HepG2 (cell line): ENCODE measurements around the gene CALML5. TPM values are rescaled to one million over a fixed set of nuclear protein-coding genes. Genes with fewer than 3 reads are reported as not detected.

Experiments used
- ATAC-seq: fragments of 200-7000 bp; cut with Tn5 transposase; 3 replicates; pipeline ENCODE4 v1.9.1; 2020; ENCODE audit warnings: mild to moderate bottlenecking, moderate library complexity
- BruUV-seq: library from RNA; stranded (reverse); fragments of 400-500 nt; replicated peaks from 2 replicates; lab custom pipeline; 2021; lab: Mats Ljungman, UMichigan
- CTCF ChIA-PET: fragments of 300-600 bp; formaldehyde crosslinking; extraction: SDS; loops from one replicate; lab custom pipeline; 2021; ENCODE audit warnings: low total read pairs, inconsistent platforms, low intra/inter-chr PET ratio; lab: Yijun Ruan, JAX
- POLR2A ChIA-PET: fragments of 350-600 bp; sonication (Branson Sonifier 250); formaldehyde crosslinking; loops from one replicate; lab custom pipeline; 2020; ENCODE audit warnings: antibody characterized with exemption, inconsistent platforms; lab: Yijun Ruan, JAX
- DNase-seq: peaks from one replicate; pipeline ENCODE4 v3.0.0-alpha.2; 2015; ENCODE audit warnings: low spot score
- FAIRE-seq: peaks from 3 replicates; lab custom pipeline; 2011; peaks lifted over from hg19 to GRCh38; lab: Jason Lieb, UNC
- H2AFZ ChIP-seq: one replicate; pipeline ENCODE4 v1.6.1; 2011; ENCODE audit warnings: low read length, inconsistent platforms
- H3K27ac ChIP-seq: fragments of 300-600 bp; 3 replicates; pipeline ENCODE4 v1.8.0; 2011; ENCODE audit warnings: mixed run types, mild to moderate bottlenecking, mixed read lengths, low read length, inconsistent platforms; ENCODE audit not compliant: insufficient read depth; ENCODE audit errors: extremely low read length
- H3K27me3 ChIP-seq, 2 experiments: fragments of 200-600 bp in 1 of 2; 2 replicates in 1 of 2; 3 replicates in 1 of 2; pipeline versions ENCODE4 v1.6.0 to v1.8.0; 2011; ENCODE audit warnings: low read length in 2 of 2, mild to moderate bottlenecking in 2 of 2, moderate library complexity in 2 of 2, inconsistent platforms in 1 of 2; ENCODE audit not compliant: insufficient read depth in 2 of 2, control insufficient read depth in 1 of 2
- H3K36me3 ChIP-seq, 2 experiments: fragments of 200-600 bp in 1 of 2; replicated peaks in 1 of 2; 2 replicates in 1 of 2; 3 replicates in 1 of 2; pipeline versions ENCODE4 v1.5.1 to v1.8.0; 2011; ENCODE audit warnings: low read length in 2 of 2, inconsistent platforms in 1 of 2; ENCODE audit not compliant: insufficient read depth in 2 of 2, control insufficient read depth in 1 of 2
- H3K4me1 ChIP-seq: 2 replicates; pipeline ENCODE4 v1.5.1; 2012; ENCODE audit warnings: low read length, inconsistent platforms; ENCODE audit not compliant: insufficient read depth
- H3K4me2 ChIP-seq: 2 replicates; pipeline ENCODE4 v1.6.0; 2011; ENCODE audit warnings: low read depth, low read length, inconsistent platforms
- H3K4me3 ChIP-seq, 3 experiments: fragments of 200-600 bp in 1 of 3; sonication (generic), shearing (Covaris generic) in 1 of 3; replicated peaks in 1 of 3; 2 replicates each; pipeline ENCODE4 v1.5.1; 2011 to 2016; ENCODE audit warnings: low read length in 3 of 3, inconsistent platforms in 2 of 3, low read depth in 2 of 3, mild to moderate bottlenecking in 2 of 3, control low read depth in 1 of 3, mixed read lengths in 1 of 3; ENCODE audit not compliant: insufficient read depth in 1 of 3
- H3K79me2 ChIP-seq: one replicate; pipeline ENCODE4 v1.6.1; 2011; ENCODE audit warnings: low read length, inconsistent platforms; ENCODE audit not compliant: insufficient read depth
- H3K9ac ChIP-seq: 2 replicates; pipeline ENCODE4 v1.6.0; 2011; ENCODE audit warnings: mild to moderate bottlenecking, low read depth, low read length, inconsistent platforms; ENCODE audit not compliant: insufficient read depth
- H3K9me3 ChIP-seq: 2 replicates; pipeline ENCODE4 v1.5.1; 2012; ENCODE audit warnings: mild to moderate bottlenecking, low read length
- H4K20me1 ChIP-seq: 2 replicates; pipeline ENCODE4 v1.6.0; 2011; ENCODE audit warnings: inconsistent platforms, mild to moderate bottlenecking, low read length, moderate library complexity; ENCODE audit not compliant: insufficient read depth
- FOXK2 ChIP-seq: fragments of 450-650 bp; IDR thresholded peaks from 2 replicates; pipeline ENCODE4 v1.6.1; 2016
- FOXO1 ChIP-seq: sonication (generic); formaldehyde crosslinking; IDR thresholded peaks from 2 replicates; pipeline ENCODE4 v1.4.0; 2020; ENCODE audit warnings: missing genetic modification reagents
- FOXO4 ChIP-seq: sonication (generic); formaldehyde crosslinking; conservative IDR thresholded peaks from 2 replicates; pipeline ENCODE4 v1.8.1; 2023; ENCODE audit warnings: missing genetic modification reagents
- ZFY ChIP-seq: sonication (generic); formaldehyde crosslinking; IDR thresholded peaks from 2 replicates; pipeline ENCODE4 v1.4.0; 2020; ENCODE audit warnings: missing genetic modification reagents
- ZNF687 ChIP-seq: sonication (generic); formaldehyde crosslinking; IDR thresholded peaks from 2 replicates; pipeline ENCODE4 v1.5.1; 2020; ENCODE audit warnings: mild to moderate bottlenecking, missing genetic modification reagents, moderate library complexity
- WGBS: methylation state at CpG from one replicate; pipeline ENCODE4 v1.1.6; 2017; ENCODE audit warnings: low lambda C conversion rate; 5-methylcytosine and 5-hydroxymethylcytosine counted together
- in situ Hi-C: cut with HindIII; loops from 2 replicates; pipeline ENCODE4 v1.10.0; 2017; ENCODE audit warnings: low pct_unique_long_range_greater_than_20kb; ENCODE audit not compliant: extremely low pct_ligation_motif_present
- intact Hi-C: fragments of 100-400 bp; cut with micrococcal nuclease; formaldehyde crosslinking; loops from one replicate; pipeline ENCODE4 v1.10.0; 2022; ENCODE audit not compliant: unreplicated experiment
- polyA plus RNA-seq, 8 experiments: library from polyadenylated mRNA; depleted of rRNA in 3 of 8; stranded (reverse) in 7 of 8; unstranded in 1 of 8; fragments of >200 nt; fragmentation: Illumina TruSeq in 4 of 8; extraction: Trizol in 4 of 8; gene quantifications; 2 replicates each; pipeline versions ENCODE4 v1.2.1 to v1.2.3, GENCODE V29; 2011 to 2016; ENCODE audit warnings: low read depth in 4 of 8, missing spikeins in 1 of 8, mixed read lengths in 1 of 8; ENCODE audit not compliant: insufficient read depth in 1 of 8
- total RNA-seq, 5 experiments: library from RNA; depleted of rRNA; stranded (reverse); fragments of >200 nt; fragmentation: Illumina TruSeq; extraction: Trizol; gene quantifications; 2 replicates each; pipeline ENCODE4 v1.2.3, GENCODE V29; 2016; ENCODE audit warnings: low read depth in 1 of 5

CALML5 gene
- total and polyA plus RNA-seq, 2 of the 13 experiments (the other 11 are each of a cell fraction or from before 2014, with no cell fraction given), result not detected

GRCh38 chr10:5508161-5508604, 8.8 kb upstream of the CALML5 start:
- in situ Hi-C loops, result no loop called here
- H3K9ac ChIP-seq, result no peak overlapping the region
- H3K4me1 ChIP-seq, result peaks cover 38% of the 10 kb centered on the region
- POLR2A ChIA-PET, result no interaction called here
- no TSS peak for BruUV-seq
- ATAC-seq (no peak; the same call in 2 of the 3 replicates), DNase-seq (no peak), FAIRE-seq (no peak)
- CTCF ChIA-PET, result no interaction called here
- H3K4me2 ChIP-seq, result peak overlapping the region; percentile 36; the same call in 1 of the 2 replicates
- H3K4me3 ChIP-seq, result no peak overlapping the region
- H3K79me2 ChIP-seq, result no peaks in the 10 kb centered on the region
- no peaks in the 10 kb centered on the region for H3K9me3 ChIP-seq
- peaks cover 13 to 46% of the 10 kb centered on the region in 2 experiments for H3K27me3 ChIP-seq
- H2AFZ ChIP-seq, result no peak overlapping the region
- intact Hi-C loops, result no loop called here
- no peaks in the 10 kb centered on the region for H3K36me3 ChIP-seq
- H3K27ac ChIP-seq, result no peak overlapping the region
- no peaks in the 10 kb centered on the region for H4K20me1 ChIP-seq
- 64% methylated on average over 17 of the region's 18 CpGs for WGBS
- TF ChIP-seq ZNF687 (CRISPR knock-in tag) (peak; percentile 45), FOXO1 (0 out of 2 replicates have a peak, but pooled peaks have one; percentile 12), ZFY (CRISPR knock-in tag) (0 out of 2 replicates have a peak, but pooled peaks have one; percentile 5), FOXK2 (no peak), FOXO4 (CRISPR knock-in tag) (0 out of 2 replicates have a peak, but pooled peaks have one; percentile 39)
